Bronchus fibroblast of lung (primary cell): ENCODE results near the gene ZNF735. TPM values are rescaled to one million over a fixed set of nuclear protein-coding genes. Genes with fewer than 3 reads are reported as not detected.

Experiments used
- total RNA-seq: library from RNA; depleted of rRNA; stranded (reverse); fragments of >200 nt; gene quantifications from 2 replicates; pipeline ENCODE4 v1.2.3, GENCODE V29; 2015

The ZNF735 gene
- not detected in 2 replicates for total RNA-seq

GRCh38 chr7:64206903-64207302 is at the start of gene ZNF735:
Gene ZNF735 (plus strand): TSS chr7:64207203. CDS start chr7:64207203, 0 bp downstream.

GRCh38 chr7:64228174-64228573 is 21.2 kb downstream of the ZNF735 start, which contains the start of gene ZNF679:
Gene ZNF679 (plus strand): TSS chr7:64228474. CDS start chr7:64249118, 20,644 bp downstream.

Other genes with a start within 250 kb of the ZNF735 start
- gene ZNF722, start 208.4 kb upstream of the ZNF735 start, total RNA-seq: not detected in 2 replicates
- gene ZNF727, start 161.8 kb upstream of the ZNF735 start, total RNA-seq: not detected in 2 replicates
- gene ZNF679, start 21.3 kb downstream of the ZNF735 start, total RNA-seq: not detected in 2 replicates
- gene ZNF736, start 106.8 kb downstream of the ZNF735 start, total RNA-seq: 1.9 and 3.0 TPM in 2 replicates